Adrenal gland (tissue), 12 donors: Measurements from ENCODE around the gene APOBEC2. TPM values are rescaled to one million over a fixed set of nuclear protein-coding genes. Genes with fewer than 3 reads are reported as not detected.
A peak's percentile ranks its signal among the peaks of the same experiment; 100 is the strongest.

Experiments used
- DNase-seq, 7 donors: peaks; one replicate each; pipeline ENCODE4 v3.0.0-alpha.2; 2019 to 2020
- H3K27ac ChIP-seq, 5 donors: fragments of 200-600 bp; sonication (generic) in 4 of 5; 1 replicate in 3 of 5; 2 replicates in 2 of 5; pipeline versions ENCODE4 v1.5.1 to v1.8.0; 2016 to 2020; ENCODE audit warnings: mild to moderate bottlenecking in 1 of 5
- H3K27me3 ChIP-seq: fragments of 200-600 bp; 2 replicates; pipeline ENCODE4 v1.8.0; 2021
- H3K36me3 ChIP-seq, 2 donors: fragments of 200-600 bp; replicated peaks in 1 of 2; 1 replicate in 1 of 2; 2 replicates in 1 of 2; pipeline versions ENCODE4 v1.5.1 to v1.8.0; 2018 to 2022
- H3K4me1 ChIP-seq, 2 donors: fragments of 200-600 bp; replicated peaks in 1 of 2; 1 replicate in 1 of 2; 2 replicates in 1 of 2; pipeline versions ENCODE4 v1.5.1 to v1.8.0; 2018 to 2021
- H3K4me3 ChIP-seq, 4 donors: fragments of 200-600 bp; sonication (generic) in 3 of 4; one replicate each; pipeline ENCODE4 v1.5.1; 2016 to 2018
- H3K9me3 ChIP-seq, 3 donors: fragments of 200-600 bp; sonication (generic) in 1 of 3; replicated peaks in 1 of 3; 1 replicate in 2 of 3; 2 replicates in 1 of 3; pipeline versions ENCODE4 v1.5.1 to v1.8.0; 2016 to 2021
- POLR2A ChIP-seq, 2 donors: fragments of 450-650 bp; IDR thresholded peaks; one replicate each; pipeline ENCODE4 v1.6.1; 2017; ENCODE audit warnings: antibody characterized with exemption in 2 of 2, mild to moderate bottlenecking in 2 of 2, moderate library complexity in 1 of 2
- WGBS, 4 donors: extraction: QIAGEN DNeasy Blood & Tissue Kit in 2 of 4; methylation state at CpG; one replicate each; pipeline versions ENCODE4 v1.1.5 to v1.1.7; 2013 to 2017; 5-methylcytosine and 5-hydroxymethylcytosine counted together
- intact Hi-C, 2 donors: fragments of 100-400 bp; cut with DNase I; formaldehyde crosslinking; loops; one replicate each; pipeline versions ENCODE4 v1.14.1 to v1.15.0; 2022 to 2023
- polyA plus RNA-seq, 3 donors: library from polyadenylated mRNA; stranded (reverse); fragments of 200-250 nt in 2 of 3; fragments of 350-450 nt in 1 of 3; fragmentation: Illumina TruSeq in 1 of 3; extraction: RNeasy Lipid Tissue Mini Kit (QIAGEN cat#74804) in 1 of 3; gene quantifications; one replicate each; pipeline ENCODE4 v1.2.3, GENCODE V29; 2013 to 2014
- total RNA-seq, 9 donors: library from RNA; depleted of rRNA in 4 of 9; stranded (reverse); fragments of >200 nt in 4 of 9; fragments of 120-200 nt in 1 of 9; fragmentation: NEBNext Ultra II Directional in 1 of 9; extraction: Animal tissue kit (Norgen Biotek cat#: 25700) in 1 of 9; gene quantifications; one replicate each; pipeline versions ENCODE4 v1.1.0 to v1.2.4, GENCODE V29; 2013 to 2023
- TF ChIP-seq, protein P1 (sequence below), 6 experiments: fragments of 450-650 bp in 4 of 6; fragments of 200-600 bp in 2 of 6; sonication (generic) in 1 of 6; IDR thresholded peaks; 1 replicate in 5 of 6; 2 replicates in 1 of 6; pipeline versions ENCODE4 v1.5.1 to v1.8.0; 2016 to 2021; ENCODE audit warnings: antibody characterized with exemption in 6 of 6, mild to moderate bottlenecking in 2 of 6, moderate library complexity in 1 of 6
- donor health status: healthy with polysubstance abuse.
- donor health status: Bipolar disorder and iron deficiency.
- donor health status: DM: yes; HTN: yes; CAD: no.
- donor health status: DM: no; HTN: no; CAD: no.
- donor health status: DM: no; HTN: no; CAD: no.
- donor health status: DM: yes; HTN: yes; CAD: no.

The APOBEC2 gene
- total and polyA plus RNA-seq, 12 donors, result 0.28 to 3.7 (median 1.0) TPM; not detected in 3

- Histone ChIP-seq H3K27me3 (no peaks in the 10 kb centered on the region), H3K4me3 (peak within 1 kb of the TSS; percentile 62 to 98 (median 85)), H3K9me3 (no peaks in the 10 kb centered on the region), H3K4me1 (peaks cover 19 to 27% of the 10 kb centered on the region in 2 donors), H3K36me3 (peaks cover 0 to 12% of the 10 kb centered on the region in 2 donors), H3K27ac (peak within 1 kb of the TSS; percentile 97 to 100 (median 99))
- intact Hi-C loops, result no loop called here
- no peak for DNase-seq
- TF ChIP-seq, protein P1, sequence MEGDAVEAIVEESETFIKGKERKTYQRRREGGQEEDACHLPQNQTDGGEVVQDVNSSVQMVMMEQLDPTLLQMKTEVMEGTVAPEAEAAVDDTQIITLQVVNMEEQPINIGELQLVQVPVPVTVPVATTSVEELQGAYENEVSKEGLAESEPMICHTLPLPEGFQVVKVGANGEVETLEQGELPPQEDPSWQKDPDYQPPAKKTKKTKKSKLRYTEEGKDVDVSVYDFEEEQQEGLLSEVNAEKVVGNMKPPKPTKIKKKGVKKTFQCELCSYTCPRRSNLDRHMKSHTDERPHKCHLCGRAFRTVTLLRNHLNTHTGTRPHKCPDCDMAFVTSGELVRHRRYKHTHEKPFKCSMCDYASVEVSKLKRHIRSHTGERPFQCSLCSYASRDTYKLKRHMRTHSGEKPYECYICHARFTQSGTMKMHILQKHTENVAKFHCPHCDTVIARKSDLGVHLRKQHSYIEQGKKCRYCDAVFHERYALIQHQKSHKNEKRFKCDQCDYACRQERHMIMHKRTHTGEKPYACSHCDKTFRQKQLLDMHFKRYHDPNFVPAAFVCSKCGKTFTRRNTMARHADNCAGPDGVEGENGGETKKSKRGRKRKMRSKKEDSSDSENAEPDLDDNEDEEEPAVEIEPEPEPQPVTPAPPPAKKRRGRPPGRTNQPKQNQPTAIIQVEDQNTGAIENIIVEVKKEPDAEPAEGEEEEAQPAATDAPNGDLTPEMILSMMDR (IDR thresholded peaks at IDR 0.05), result no peak
- TF ChIP-seq POLR2A (IDR thresholded peaks at IDR 0.05), result no peak
- 0% methylated on average over 4 to 37 of the region's 37 CpGs; no CpG with 5 or more reads in 1 of the 4 donors for WGBS, 4 donors
Measured at GRCh38 chr6:41072836-41073202, 19.8 kb downstream of the APOBEC2 start, which contains the start of gene NFYA. NFYA (plus strand) TSS chr6:41072974; CDS start chr6:41079090, 6,116 bp downstream.

DNA sequence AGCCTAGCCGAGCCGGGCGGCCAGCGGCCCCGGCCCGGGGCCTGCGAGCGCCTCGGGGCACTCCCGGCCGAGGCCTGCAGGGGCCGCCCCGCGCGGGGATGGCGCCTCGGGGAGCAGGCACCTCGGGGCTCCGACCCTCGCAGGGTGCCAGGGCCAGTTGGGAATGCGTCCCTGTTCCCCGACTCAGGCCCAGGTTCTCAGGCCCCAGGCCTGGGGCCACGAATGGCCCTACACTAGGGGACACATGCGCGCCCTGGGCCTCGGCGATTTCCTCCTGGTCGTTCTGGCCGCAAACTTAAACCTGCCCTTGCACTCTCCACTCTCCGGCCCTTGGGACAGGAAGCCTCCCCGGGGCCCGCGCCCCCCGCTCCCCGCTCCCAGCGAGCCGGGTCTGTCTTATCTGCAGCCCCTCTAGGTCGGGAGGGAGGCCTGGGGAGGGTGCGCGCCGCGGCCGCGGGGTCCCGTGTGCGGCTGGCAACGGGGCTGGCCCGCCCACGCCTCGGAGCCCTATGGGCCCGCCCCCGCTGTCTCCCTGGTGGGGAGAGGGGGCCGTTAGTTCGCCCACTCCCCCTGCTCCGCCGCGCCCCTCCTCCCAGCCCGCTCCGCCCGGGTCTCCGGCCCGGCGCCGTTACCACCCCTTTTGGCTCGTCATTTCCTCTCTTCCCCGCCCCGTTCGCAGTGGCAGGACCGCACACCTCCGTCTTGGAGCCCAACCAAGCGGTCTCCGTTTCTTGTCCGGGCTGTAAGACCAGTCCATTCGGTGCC is 20.4 kb downstream of the APOBEC2 start:
- TF ChIP-seq, protein P1 (IDR thresholded peaks at IDR 0.05), result peak in 5 of 6 experiments; percentile 25 to 70 (median 45)
- TF ChIP-seq POLR2A (IDR thresholded peaks at IDR 0.05), result peak; percentile 96 to 97
- DNase-seq, result peak; percentile 86 to 93 (median 89)
- Histone ChIP-seq H3K9me3 (no peaks in the 10 kb centered on the region), H3K36me3 (peaks cover 0 to 12% of the 10 kb centered on the region in 2 donors), H3K27me3 (no peaks in the 10 kb centered on the region), H3K4me1 (peaks cover 19 to 27% of the 10 kb centered on the region in 2 donors), H3K27ac (peak overlapping the region; percentile 95 to 100 (median 99)), H3K4me3 (peak overlapping the region; percentile 62 to 98 (median 85))
- intact Hi-C loops, result no loop called here
- WGBS, 4 donors, result 0 to 2% (median 1%) methylated on average over 20 to 74 of the region's 74 CpGs

DNA sequence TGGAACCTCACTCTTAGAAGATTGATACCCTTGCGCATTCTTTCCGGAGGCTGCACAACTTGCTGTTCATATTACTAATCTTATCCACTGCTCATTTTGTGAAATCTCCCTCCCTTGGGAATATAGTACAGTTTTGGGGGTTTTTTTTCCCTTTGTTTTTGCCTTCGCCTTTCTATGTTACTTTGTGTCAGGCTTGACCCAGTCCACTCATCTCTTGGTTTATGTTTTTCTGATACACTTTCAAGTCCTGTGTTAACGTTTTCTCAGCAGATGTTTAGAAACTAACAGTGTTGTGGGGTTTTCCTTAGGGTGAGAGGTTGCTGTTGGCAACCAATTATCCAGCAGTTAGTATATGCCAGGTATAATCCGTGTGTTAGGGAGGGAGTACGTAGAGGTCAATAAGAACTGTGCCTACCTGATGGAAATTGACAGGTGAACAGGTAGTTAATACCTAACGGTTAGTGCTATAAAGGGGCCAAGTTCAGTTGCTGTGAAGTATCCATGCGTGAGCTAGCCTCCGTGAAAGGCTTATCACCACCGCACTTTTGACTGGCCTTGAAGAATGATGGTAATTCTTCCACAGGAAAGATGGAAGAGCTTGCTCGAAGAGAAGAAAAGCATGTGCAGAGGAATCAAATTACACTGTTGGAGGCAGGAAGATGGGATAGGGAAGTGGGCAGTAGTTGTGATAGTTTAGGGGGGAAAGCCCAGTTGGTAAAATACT is 21.1 kb downstream of the APOBEC2 start:
- peak overlapping the region; percentile 62 to 98 (median 85) for H3K4me3 ChIP-seq
- intact Hi-C loops, result no loop called here
- WGBS, 4 donors, result 4 to 5% (median 5%) methylated on average over 11 of the region's 11 CpGs
- no peak for TF ChIP-seq POLR2A (IDR thresholded peaks at IDR 0.05)
- TF ChIP-seq, protein P1 (IDR thresholded peaks at IDR 0.05), result no peak
- no peaks in the 10 kb centered on the region for H3K27me3 ChIP-seq
- H3K27ac ChIP-seq, result peak overlapping the region; percentile 95 to 100 (median 99)
- peaks cover 19 to 27% of the 10 kb centered on the region in 2 donors for H3K4me1 ChIP-seq
- peak in 2 of 7 donors; percentile 16 to 34 for DNase-seq
- peaks cover 0 to 4% of the 10 kb centered on the region in 2 donors for H3K36me3 ChIP-seq
- H3K9me3 ChIP-seq, result no peaks in the 10 kb centered on the region
